Measurements from ENCODE around the gene CNOT3. TPM values are rescaled to one million over a fixed set of nuclear protein-coding genes. Genes with fewer than 3 reads are reported as not detected.
A peak's percentile ranks its signal among the peaks of the same experiment; 100 is the strongest.
"Not testable (repeated sequence)": the region's sequence is repeated elsewhere in the genome, so short reads cannot be mapped to it uniquely, and the experiment has no call there.

CNOT3 gene
- total RNA-seq, 1 donor from 2014 or later, result 20.7 TPM

DNA sequence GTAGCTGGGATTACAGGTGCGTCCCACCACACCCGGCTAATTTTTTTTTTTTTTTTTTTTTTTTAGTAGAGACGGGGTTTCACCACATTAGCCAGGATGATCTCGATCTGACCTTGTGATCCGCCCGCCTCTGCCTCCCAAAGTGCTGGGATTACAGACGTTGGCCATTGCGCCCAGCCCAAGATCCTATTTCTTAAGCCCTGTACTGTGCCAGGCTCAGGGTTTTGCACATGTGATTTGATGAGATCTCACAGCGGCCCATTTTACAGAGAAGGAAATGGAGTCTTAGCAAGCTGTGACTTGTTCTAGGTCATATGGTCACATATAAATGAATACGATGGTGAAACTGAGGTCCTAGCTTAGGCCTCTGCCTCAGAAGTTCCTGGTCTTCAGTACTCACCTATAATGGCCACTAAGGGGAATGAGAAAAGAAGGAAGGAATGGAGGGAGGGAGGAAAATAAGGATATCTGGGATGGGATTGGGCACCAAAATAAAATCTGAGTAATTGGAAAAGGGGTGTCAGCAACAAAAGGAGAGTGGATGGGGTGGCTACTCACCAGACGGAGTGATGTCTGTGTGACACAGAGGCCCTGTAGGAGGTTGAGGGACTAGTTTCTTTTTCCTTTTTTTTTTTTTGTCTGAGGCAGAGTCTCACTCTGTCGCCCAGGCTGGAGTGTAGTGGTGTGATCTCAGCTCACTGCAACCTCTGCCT, 38.2 kb upstream of the CNOT3 start:
- Histone ChIP-seq H3K36me3 (ENCODE audit: control insufficient read depth, insufficient read depth, low read length) (no peaks in the 10 kb centered on the region), H3K4me3 (ENCODE audit: low read depth, low read length) (no peak overlapping the region), H3K27me3 (ENCODE audit: control insufficient read depth, insufficient read depth, low read length) (peaks cover 7% of the 10 kb centered on the region)
- no peak for DNase-seq (ENCODE audit: low read depth)
- TF ChIP-seq, protein P1, sequence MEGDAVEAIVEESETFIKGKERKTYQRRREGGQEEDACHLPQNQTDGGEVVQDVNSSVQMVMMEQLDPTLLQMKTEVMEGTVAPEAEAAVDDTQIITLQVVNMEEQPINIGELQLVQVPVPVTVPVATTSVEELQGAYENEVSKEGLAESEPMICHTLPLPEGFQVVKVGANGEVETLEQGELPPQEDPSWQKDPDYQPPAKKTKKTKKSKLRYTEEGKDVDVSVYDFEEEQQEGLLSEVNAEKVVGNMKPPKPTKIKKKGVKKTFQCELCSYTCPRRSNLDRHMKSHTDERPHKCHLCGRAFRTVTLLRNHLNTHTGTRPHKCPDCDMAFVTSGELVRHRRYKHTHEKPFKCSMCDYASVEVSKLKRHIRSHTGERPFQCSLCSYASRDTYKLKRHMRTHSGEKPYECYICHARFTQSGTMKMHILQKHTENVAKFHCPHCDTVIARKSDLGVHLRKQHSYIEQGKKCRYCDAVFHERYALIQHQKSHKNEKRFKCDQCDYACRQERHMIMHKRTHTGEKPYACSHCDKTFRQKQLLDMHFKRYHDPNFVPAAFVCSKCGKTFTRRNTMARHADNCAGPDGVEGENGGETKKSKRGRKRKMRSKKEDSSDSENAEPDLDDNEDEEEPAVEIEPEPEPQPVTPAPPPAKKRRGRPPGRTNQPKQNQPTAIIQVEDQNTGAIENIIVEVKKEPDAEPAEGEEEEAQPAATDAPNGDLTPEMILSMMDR (IDR thresholded peaks at IDR 0.05; ENCODE audit: insufficient read depth, low read length, poor library complexity, severe bottlenecking), result no peak

DNA sequence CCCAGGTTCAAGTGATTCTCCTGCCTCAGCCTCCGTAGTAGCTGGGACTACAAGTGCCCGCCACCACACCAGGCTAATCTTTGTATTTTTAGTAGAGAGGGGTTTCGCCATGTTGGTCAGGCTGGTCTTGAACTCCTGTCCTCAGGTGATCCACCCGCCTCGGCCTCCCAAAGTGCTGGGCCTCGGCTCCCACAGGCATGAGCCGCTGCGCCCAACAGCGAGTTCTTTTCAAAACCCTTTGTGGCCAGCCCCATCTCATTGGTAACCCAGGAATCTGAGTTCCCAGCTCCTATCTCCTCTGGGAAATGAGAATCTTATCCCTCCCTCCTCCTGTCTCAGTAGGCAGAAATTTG, 37.7 kb upstream of the CNOT3 start:
- not testable (repeated sequence) for H3K4me3 ChIP-seq (ENCODE audit: low read depth, low read length); DNase-seq (ENCODE audit: low read depth); H3K27me3 ChIP-seq (ENCODE audit: control insufficient read depth, insufficient read depth, low read length); H3K36me3 ChIP-seq (ENCODE audit: control insufficient read depth, insufficient read depth, low read length)

DNA sequence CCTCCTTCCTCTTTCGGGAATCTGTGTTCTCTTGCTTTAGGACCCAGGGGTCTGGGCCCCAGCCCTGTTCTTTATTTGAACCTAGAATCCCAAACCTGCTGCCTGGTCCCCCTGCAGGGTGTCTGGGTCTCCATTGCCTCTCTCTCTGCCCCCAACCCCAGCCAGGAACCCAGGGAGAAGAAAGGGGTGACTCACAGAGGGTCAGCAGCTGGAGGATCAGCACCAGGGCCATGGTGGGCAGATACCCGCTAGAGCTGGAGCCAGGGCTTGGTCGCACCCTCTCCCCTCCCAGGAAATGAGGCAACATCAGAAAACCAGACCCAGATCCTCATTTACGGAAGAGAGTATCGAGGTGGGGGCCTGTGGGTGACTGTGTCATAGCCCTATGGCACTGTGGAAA, 37.0 kb upstream of the CNOT3 start, which contains the start of gene OSCAR:
Gene OSCAR, minus strand, starts transcription at position 243 of the 400 bp plus-strand sequence. Its CDS starts 11 bp downstream, at position 232.
- H3K36me3 ChIP-seq (ENCODE audit: control insufficient read depth, insufficient read depth, low read length), result peaks cover under 1% of the 10 kb centered on the region
- TF ChIP-seq, protein P1 (IDR thresholded peaks at IDR 0.05; ENCODE audit: insufficient read depth, low read length, poor library complexity, severe bottlenecking), result no peak
- DNase-seq (ENCODE audit: low read depth), result no peak
- peaks cover 6% of the 10 kb centered on the region for H3K27me3 ChIP-seq (ENCODE audit: control insufficient read depth, insufficient read depth, low read length)
- no peak within 1 kb of the TSS for H3K4me3 ChIP-seq (ENCODE audit: low read depth, low read length)

DNA sequence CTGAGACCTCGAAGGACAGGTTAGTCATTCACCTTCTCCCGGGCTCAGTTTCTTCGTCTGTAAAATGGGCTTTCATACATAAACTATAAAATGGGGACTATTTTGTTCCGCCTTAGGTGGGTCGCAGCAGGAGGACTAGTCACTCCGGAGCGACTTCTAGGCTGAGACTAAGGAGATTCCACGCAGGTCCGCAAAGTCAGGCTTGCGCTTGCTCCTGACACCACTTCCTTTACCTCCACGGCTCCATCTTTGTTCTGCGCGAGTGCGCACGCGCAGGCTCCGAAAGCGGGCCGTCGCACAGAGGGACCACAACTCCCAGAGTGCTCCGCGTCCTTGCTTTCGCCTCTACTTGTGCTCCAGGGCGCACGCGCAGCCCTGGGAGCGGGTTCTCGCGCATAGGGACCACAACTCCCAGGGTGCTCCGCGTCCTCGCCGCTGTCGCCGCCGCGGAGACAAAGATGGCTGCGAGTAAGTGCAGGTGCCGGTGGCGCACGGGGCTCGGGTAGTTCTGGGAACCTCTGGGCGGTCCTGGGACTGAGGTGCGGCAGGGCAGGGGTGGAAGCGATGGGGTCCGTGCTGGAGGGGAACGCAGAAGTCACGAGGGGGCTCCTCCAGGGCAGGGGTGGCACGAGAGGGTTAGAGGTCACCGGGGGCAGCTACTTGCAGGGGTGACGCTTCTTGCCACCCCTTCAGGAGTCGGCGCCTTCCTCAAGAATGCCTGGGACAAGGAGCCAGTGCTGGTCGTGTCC, 35.0 kb upstream of the CNOT3 start, which contains the start of gene NDUFA3:
Gene NDUFA3, plus strand, starts transcription at position 435 of the 749 bp plus-strand sequence. Its CDS starts 24 bp downstream, at position 459.
- TF ChIP-seq, protein P1 (IDR thresholded peaks at IDR 0.05; ENCODE audit: insufficient read depth, low read length, poor library complexity, severe bottlenecking), result no peak
- Histone ChIP-seq H3K36me3 (ENCODE audit: control insufficient read depth, insufficient read depth, low read length) (peaks cover 2% of the 10 kb centered on the region), H3K27me3 (ENCODE audit: control insufficient read depth, insufficient read depth, low read length) (no peaks in the 10 kb centered on the region), H3K4me3 (ENCODE audit: low read depth, low read length) (peak within 1 kb of the TSS; percentile 88)
- peak; percentile 91 for DNase-seq (ENCODE audit: low read depth)

DNA sequence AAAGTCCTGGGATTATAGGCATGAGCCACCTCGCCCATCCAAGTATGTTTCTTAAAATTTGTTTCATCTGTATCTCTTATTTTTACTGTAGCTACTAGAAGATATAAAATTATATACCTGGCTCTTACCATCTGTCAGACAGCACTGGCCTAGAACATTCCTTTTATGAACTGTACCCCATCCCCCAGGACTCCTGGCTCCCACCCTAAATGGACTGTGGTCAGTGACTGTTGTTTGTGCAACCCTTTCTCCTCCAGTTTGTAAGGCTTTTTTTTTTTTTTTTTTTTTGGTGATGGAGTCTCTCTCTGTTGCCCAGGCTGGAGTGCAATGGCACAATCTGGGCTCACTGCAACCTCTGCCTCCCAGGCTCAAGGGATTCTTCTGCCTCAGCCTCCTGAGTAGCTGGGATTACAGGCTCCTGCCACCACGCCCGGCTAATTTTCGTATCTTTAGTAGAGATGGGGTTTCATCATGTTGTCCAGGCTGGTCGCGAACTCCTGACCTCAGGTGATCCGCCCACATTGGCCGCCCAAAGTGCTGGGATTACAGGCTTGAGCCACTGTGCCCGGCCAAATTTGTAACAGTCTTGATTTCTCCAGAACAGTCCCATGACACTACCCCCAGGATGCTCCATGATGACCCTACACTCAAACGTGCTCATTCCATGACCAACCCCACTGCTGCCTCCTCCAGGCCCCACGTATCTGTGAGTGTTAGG, 32.4 kb upstream of the CNOT3 start:
- Histone ChIP-seq H3K4me3 (ENCODE audit: low read depth, low read length) (no peak overlapping the region), H3K36me3 (ENCODE audit: control insufficient read depth, insufficient read depth, low read length) (peaks cover 2% of the 10 kb centered on the region), H3K27me3 (ENCODE audit: control insufficient read depth, insufficient read depth, low read length) (no peaks in the 10 kb centered on the region)
- DNase-seq (ENCODE audit: low read depth), result no peak
- TF ChIP-seq, protein P1 (IDR thresholded peaks at IDR 0.05; ENCODE audit: insufficient read depth, low read length, poor library complexity, severe bottlenecking), result no peak

DNA sequence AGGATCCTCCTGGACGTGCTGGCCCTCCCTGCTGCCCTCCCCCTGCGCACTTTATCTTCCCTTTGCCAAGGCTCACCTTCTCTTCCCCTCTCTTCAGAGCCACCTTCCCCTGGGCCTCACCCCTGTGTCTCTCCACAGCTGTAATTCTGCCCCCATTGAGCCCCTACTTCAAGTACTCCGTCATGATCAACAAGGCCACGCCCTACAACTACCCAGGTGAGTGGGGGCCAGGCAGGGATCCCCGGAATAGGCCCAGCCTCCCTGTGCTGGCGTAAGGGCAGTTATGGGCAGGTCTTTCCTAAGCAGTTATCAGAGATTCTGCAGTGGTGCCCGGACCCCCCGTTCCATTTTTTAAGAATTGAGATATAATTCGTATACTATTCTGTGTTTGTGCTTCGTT, 31.8 kb upstream of the CNOT3 start:
- DNase-seq (ENCODE audit: low read depth), result no peak
- no peaks in the 10 kb centered on the region for H3K27me3 ChIP-seq (ENCODE audit: control insufficient read depth, insufficient read depth, low read length)
- no peak overlapping the region for H3K4me3 ChIP-seq (ENCODE audit: low read depth, low read length)
- peaks cover 2% of the 10 kb centered on the region for H3K36me3 ChIP-seq (ENCODE audit: control insufficient read depth, insufficient read depth, low read length)
- TF ChIP-seq, protein P1 (IDR thresholded peaks at IDR 0.05; ENCODE audit: insufficient read depth, low read length, poor library complexity, severe bottlenecking), result no peak

Measured in kidney epithelial cell (primary cell).